SK-N-MC (cell line): ENCODE results near the gene CEP126.

Experiments used
- EZH2 ChIP-seq: fragments of 200-600 bp; sonication (generic); IDR thresholded peaks from one replicate; pipeline ENCODE4 v1.6.1; 2017; ENCODE audit warnings: antibody characterized with exemption
- FOXP2 ChIP-seq: optimal IDR thresholded peaks from 2 replicates; pipeline ENCODE3; 2011; ENCODE audit warnings: mild to moderate bottlenecking, moderate library complexity; ENCODE audit not compliant: insufficient read depth; ENCODE audit errors: extremely low read length, control extremely low read depth
- POLR2AphosphoS5 ChIP-seq: IDR thresholded peaks from 2 replicates; pipeline ENCODE4 v1.6.1; 2012; ENCODE audit warnings: mild to moderate bottlenecking, low read depth, low read length, borderline replicate concordance

DNA sequence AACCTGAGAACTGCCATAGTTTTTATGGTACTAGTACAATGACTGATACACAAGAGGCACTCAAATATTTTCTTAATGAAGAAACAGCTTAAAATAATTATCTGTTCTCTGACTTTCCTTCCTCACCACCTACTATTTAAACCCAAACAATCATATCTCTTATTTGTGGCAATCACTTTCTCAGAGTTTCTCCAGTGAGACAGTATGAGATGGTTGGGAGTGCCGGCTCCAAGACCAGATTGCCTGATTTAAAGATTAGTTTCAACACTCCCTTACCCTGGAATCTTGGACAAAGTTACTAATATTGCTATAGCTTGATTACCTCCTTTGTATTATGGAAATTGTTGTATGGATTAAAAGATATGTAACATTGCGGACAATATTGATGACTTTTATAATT is 5.7 kb upstream of the CEP126 start:
- TF ChIP-seq EZH2 (no peak), POLR2AphosphoS5 (no peak), FOXP2 (no peak)
